Ovary (tissue), 3 donors: ENCODE results near the gene ELFN1.

Source experiments
- POLR2A ChIP-seq: fragments of 450-650 bp; IDR thresholded peaks from one replicate; pipeline ENCODE4 v1.6.1; 2017; ENCODE audit warnings: antibody characterized with exemption, mild to moderate bottlenecking, moderate library complexity
- TF ChIP-seq, protein P1 (sequence below), 3 donors: fragments of 450-650 bp in 2 of 3; fragments of 200-600 bp in 1 of 3; IDR thresholded peaks; one replicate each; pipeline versions ENCODE4 v1.5.1 to v1.8.0; 2016 to 2022; ENCODE audit warnings: antibody characterized with exemption in 3 of 3, mild to moderate bottlenecking in 1 of 3
- donor health status: DM: no; HTN: no; CAD: no.

DNA sequence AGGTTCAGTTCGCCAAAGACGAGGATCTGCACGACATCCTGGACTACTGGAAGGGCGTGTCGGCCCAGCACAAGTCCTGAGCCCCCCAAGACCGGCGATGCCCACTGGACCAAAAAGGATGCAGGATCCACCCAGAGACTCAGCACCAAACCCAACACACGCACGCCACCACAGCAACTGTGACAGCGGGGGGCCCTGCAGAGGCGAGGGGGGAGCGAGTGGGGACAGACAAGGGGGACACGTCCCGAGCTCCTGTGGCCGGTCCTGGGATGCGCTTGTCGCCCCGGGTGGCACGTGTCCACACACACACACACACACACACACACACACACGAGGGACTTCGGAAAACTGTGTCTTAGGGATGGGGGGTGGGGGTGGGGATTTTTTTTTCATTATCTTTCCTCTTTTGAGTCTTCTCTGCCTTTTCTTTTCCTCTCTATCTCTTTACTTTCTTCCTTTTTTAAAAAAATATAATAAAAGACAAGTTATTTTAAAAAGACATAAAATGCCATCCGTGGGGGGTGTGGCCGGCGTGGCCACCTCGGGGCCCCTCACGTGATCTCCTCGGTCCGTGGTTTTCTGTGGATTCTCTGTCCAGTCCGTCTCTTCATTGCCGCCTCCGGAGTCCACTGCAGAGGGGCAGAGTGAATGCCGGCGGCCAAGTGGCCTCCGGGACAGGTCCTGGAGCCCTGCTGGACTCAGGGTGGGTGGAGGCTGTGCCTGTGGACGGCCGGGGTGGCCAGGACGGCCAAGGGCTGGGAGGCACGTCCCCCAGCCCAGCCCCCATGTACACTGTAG lies 77.1 kb downstream of the ELFN1 start:
- TF ChIP-seq, protein P1, sequence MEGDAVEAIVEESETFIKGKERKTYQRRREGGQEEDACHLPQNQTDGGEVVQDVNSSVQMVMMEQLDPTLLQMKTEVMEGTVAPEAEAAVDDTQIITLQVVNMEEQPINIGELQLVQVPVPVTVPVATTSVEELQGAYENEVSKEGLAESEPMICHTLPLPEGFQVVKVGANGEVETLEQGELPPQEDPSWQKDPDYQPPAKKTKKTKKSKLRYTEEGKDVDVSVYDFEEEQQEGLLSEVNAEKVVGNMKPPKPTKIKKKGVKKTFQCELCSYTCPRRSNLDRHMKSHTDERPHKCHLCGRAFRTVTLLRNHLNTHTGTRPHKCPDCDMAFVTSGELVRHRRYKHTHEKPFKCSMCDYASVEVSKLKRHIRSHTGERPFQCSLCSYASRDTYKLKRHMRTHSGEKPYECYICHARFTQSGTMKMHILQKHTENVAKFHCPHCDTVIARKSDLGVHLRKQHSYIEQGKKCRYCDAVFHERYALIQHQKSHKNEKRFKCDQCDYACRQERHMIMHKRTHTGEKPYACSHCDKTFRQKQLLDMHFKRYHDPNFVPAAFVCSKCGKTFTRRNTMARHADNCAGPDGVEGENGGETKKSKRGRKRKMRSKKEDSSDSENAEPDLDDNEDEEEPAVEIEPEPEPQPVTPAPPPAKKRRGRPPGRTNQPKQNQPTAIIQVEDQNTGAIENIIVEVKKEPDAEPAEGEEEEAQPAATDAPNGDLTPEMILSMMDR (IDR thresholded peaks at IDR 0.05): no peak
- no peak for TF ChIP-seq POLR2A
